IPS DF 19.7 (cell line): ENCODE data around the gene HCFC1.

ENCODE experiments used
- DNase-seq: peaks from one replicate; pipeline ENCODE4 v3.0.0-alpha.2; 2013; ENCODE audit warnings: low read depth, low spot score

HCFC1 gene

DNA sequence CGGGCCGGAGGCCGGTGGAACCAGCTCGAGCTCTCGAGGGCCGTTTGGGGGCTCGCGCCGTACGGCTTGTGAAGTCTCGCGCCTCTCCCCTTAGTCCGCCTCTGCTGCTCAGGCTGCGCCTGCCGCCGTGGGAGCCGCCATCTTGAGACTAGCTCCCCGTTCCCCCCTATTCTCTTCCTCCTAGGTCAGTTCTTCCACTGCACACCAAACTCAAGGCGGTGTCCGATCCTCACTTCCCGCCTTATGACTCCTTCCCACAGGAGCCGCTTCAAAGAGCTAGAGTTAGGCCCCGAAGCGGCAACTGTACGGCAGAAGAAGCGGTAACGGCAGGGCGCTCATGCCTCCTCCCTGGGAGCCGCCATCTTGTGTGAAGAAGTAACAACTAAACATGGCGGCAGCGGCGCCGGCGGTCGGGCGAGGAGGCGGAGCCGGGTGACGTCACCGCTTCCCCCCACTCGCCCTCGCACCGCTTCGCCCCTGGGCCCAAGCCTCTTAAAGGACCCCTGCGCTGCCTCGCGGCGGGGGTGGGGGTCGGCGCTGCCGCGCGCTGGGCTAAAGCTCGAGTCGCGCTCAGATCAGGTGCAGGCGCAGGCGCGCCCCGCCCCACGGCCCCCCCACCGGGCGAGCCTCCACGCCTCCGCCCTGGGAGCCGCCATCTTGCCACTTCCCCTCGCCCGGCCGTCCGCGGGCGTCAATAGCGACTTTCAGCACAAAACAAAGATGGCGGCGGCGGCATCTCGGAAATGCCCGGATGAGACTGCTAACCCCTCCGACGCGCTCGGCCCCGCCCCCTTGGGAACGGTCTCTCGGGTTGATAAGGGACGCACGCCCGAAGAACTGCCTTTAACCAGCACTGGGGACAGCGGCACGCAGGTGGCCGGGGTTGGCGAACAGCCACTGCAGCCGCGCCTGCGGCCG, at the start of gene HCFC1:
Gene HCFC1, minus strand, starts transcription at position 369 of the 918 bp plus-strand sequence. CDS start 978 bp downstream, outside the sequence.
- no peak for DNase-seq

- DNase-seq = no peak
These were observed 49.6 kb upstream of the HCFC1 start for GRCh38 chrX:154021131-154021611.

DNA sequence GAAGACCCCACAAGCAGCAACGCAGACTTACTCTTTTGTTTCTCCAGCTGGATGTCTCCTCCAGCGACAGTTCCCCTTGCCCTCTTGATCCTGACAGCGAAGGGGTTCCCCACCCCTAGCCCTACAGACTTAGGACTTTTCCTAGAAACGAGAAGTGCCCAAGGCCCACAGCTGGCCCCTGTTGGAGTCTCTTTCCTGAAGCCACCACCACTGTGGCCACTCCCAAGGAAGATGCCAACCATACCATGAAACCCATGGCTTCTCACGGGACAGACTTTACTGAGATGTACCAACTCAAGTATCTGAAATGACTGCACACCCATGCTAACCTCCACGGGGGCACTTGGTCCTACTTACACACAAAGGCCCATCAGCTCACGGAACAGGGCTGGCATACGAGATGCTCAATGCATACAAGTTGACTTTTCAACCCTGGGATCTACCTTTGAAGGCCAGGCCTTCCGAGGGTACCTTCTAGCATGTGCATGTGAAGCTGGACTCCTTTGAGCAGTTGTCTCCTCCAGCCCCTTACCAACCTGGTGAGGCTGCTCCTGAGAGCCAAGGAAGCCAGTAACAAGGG, 49.0 kb upstream of the HCFC1 start:
- no peak for DNase-seq

DNA sequence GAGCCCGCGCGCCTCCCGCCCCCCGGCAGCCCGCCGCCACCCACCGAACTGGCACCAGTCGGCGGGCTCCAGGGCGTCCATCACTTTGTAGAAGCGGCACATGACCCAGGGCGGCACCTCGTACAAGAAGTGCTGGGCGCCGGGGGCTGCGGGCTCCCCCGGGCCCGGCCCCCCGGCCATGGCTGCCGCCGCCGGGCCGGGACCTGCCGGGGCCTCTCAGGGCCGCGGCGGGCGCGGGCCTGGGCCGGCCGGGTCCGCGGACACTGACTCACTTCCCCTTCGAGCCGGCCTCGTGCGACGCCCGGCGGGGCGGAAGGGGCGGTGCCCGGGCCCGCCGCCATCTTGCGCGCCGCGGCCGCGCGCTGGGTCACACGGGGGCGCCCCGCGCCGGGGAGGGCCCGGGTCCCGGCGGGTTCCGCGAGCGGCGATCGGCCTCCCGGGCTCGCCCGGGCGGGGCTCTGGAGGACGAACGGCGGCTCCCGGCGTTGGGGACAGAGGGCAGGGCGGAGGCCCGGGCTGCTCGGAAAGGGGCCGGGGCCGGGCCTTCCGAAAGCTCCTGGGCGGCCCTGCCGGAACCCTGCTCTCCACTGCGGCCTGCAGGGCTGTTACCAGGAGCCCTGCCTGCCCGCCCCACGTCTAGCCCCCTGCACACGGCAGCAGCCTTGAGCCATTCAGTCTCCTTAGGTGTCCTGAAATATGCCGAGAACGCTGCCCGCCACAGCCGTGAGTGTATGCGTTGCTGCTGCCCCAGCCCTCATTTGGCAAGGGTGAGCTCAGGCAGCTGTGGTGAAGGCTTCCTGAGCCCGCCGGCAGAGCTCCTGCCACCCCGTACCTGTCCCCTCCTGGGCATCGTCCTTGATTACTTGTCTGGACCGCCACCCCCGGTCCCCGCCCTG, 48.3 kb upstream of the HCFC1 start, which contains the start of gene IRAK1:
Gene IRAK1, minus strand, starts transcription at position 270 of the 896 bp plus-strand sequence. Its CDS starts 90 bp downstream, at position 180.
- DNase-seq = no peak

GRCh38 chrX:154019061-154019621, 47.5 kb upstream of the HCFC1 start:
- no peak for DNase-seq

DNA sequence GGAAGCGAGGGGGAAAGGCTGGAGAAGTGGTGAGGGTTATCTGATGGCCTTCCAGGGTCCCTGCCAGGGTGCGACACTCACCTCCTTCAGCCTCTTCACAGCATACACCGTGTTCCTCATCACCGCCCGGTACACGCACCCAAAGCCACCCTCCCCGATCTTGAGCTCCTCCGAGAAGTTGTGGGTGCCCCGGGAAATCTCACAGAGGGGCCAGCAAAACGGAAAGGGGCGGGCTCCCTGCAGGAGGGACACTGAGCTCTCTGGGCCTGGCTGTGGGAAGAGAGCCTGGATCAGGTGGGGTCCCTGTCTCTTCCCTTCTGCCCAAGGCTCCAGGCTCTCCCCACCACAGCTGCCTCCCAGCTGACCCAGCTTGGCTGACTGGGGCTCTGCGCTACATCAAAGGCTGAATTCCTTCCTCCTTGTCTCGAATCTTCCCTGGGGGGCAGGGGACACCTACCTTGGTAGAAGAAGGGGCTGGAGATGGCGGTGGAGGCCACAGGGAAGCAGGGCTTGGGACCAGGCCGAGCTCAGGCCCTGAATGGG, 47.0 kb upstream of the HCFC1 start:
- no peak for DNase-seq

GRCh38 chrX:154017766-154018517, 46.3 kb upstream of the HCFC1 start:
- DNase-seq = no peak

GRCh38 chrX:154016366-154017076, 44.9 kb upstream of the HCFC1 start:
- no peak for DNase-seq

DNA sequence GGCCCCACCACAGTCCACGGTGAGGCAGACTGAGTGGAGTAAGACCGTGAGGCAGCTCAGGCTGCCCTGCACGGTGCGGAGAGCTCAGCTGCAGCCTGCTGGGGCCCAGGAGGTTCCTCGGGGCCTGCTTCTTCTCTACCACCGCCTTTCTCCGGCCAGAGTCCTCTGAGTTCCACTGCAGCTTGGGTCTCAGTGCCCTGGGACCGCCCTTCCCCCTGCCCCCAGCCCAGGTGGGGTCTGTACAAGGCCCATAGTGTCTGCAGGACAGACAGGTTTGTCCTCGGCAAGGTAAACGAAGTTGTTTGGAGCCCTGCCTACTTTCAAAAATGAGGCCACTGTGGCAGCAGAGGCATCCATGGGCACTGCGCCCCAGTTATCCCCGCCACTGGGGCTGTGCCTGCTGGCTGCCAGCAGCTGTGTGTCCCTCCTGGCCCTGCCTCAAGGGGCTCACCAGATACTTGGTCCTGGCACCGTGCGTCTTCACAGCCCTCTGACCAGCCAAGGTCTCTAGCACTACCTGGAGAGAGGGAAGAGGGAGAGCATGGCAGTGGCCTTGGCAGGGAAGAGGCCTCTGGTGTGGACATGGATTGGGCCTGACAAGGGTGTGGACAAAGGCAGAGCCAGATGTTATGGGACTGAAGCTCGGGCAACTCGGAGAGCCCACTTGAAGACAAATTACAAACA, 44.1 kb upstream of the HCFC1 start:
- DNase-seq = no peak

- DNase-seq = no peak
These were observed 43.1 kb upstream of the HCFC1 start for GRCh38 chrX:154014429-154015380.

DNA sequence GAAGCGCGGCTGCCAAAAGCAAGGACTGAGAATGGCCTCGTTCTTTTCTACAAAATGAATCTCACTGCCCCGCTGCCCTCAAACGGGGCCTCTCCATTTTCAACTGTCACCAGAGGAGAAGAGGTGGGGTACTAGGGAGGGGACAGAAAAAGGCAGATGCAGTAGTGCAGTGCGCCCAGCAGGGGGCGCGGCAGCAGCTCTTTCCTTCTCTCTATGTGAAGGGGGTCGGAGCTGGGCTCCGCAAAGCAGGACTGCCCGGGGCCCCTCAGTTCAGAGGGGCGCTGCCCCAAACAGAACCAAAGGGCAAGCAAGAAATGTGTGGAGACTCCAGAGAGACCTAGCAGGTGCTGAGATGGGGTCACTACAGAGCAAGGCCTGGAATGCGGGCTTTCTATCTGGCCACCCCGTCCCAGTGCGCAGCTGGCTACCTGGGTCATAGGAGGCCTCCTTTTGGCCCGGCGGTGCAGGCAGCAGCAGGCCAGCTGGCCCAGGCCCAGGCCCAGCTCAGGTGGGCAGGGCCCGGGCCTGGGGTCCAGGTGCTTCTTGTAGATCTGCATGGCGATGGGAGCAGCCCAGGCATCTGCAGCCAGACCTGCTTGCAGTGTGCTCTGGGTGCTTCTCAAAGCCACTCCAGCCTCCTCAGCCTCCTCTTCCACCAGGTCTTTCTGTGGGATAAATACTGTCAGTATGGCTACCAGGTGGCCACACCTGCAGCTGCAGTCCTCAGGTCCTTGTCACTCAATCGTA, 42.2 kb upstream of the HCFC1 start:
- DNase-seq = no peak

DNA sequence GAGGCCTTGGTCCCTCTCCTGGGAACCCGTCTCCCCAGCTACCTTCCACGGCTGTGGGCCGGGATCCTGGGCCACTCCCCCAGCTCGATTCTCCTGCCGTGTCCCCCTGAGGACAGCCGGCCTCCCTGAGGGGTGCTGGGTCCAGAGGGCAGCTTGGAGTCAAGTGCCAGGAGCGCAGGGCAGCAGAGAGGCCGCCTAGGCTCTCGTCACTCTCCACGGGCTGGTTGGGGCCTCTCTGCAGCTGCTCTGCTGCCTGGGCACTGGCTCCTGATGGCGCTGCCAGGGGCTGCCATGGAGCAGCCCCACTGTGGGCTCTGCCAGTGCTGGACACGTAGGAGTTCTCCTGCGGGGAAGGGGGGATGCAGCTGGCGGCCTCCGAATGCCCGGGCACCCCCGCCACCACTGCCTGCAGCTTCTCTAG, 41.4 kb upstream of the HCFC1 start:
- no peak for DNase-seq

- no peak for DNase-seq
These were observed 40.8 kb upstream of the HCFC1 start for GRCh38 chrX:154012336-154012991.

DNA sequence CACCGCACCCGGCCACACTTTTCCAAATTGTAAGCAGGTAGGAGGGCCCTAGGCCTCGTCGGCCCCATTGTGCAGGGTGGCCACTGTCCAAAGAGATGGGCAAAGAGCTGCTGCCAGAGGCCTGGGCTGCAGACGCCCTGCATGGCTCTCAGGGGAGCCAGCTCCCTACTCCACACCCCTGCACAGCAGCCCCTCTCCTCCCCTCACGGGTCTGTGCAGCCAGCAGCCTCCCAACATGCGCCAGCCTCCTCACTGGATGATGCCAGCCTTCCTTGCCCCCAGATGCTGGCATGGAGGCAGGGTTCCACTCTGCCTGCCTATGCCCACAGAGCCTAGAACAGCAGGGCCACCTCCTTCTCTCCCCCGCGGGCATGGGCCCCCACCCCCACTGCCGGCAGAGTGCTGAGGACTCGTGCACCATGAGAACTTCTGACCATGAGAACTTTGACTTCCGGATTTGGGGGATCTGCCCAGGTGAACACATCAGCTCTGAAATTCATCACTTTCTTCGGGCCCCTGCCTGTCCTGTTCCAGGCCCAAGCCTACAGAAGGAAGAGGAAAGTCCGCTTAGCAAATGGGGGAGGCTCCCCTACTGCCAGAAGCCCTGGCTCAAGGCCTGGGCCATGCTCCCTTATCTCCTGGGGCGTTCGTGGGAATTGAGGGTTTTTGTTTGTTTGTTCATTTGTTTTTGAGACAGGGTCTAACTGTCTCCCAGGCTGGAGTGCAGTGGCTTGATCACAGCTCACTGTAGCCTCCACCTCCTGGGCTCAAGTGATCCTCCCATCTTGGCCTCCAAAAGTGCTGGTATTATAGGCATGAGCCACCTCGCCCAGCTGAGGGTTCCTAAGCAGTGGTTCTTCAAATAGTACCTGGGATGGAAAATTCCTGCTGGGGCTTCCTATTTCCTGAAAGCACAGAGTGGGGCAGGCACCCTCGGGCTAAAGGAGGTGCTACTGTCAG, 40.0 kb upstream of the HCFC1 start:
- DNase-seq = no peak

GRCh38 chrX:154010330-154011087, 38.9 kb upstream of the HCFC1 start:
- DNase-seq = no peak
